Neural cell (in vitro differentiated cells): Measurements from ENCODE around the gene QARS1.

ENCODE experiments used
- CTCF ChIP-seq: fragments of 450-650 bp; IDR thresholded peaks from 2 replicates; pipeline ENCODE4 v1.5.1; 2014; ENCODE audit warnings: antibody characterized with exemption, mild to moderate bottlenecking, moderate library complexity; ENCODE audit not compliant: poor library complexity, severe bottlenecking
- EP300 ChIP-seq: fragments of 450-650 bp; conservative IDR thresholded peaks from 2 replicates; pipeline ENCODE4 v1.6.1; 2014; ENCODE audit warnings: antibody characterized with exemption, mild to moderate bottlenecking, moderate library complexity; ENCODE audit not compliant: poor library complexity, severe bottlenecking
- EZH2 ChIP-seq: fragments of 200-600, 300-800 bp; shearing (Covaris generic), sonication (generic); IDR thresholded peaks from 2 replicates; pipeline ENCODE4 v1.6.1; 2014; ENCODE audit warnings: antibody characterized with exemption, low read length, borderline replicate concordance, mild to moderate bottlenecking; ENCODE audit not compliant: insufficient read depth, poor library complexity, severe bottlenecking
- MXI1 ChIP-seq: fragments of 450-650 bp; conservative IDR thresholded peaks from 2 replicates; pipeline ENCODE4 v1.6.1; 2014; ENCODE audit warnings: antibody characterized with exemption, mild to moderate bottlenecking; ENCODE audit not compliant: poor library complexity, severe bottlenecking
- POLR2AphosphoS5 ChIP-seq: IDR thresholded peaks from 2 replicates; pipeline ENCODE4 v1.6.1; 2012
- RAD21 ChIP-seq: fragments of 450-650 bp; conservative IDR thresholded peaks from 2 replicates; pipeline ENCODE4 v1.6.1; 2014; ENCODE audit warnings: antibody characterized with exemption, mild to moderate bottlenecking, moderate library complexity
- SMC3 ChIP-seq: fragments of 450-650 bp; conservative IDR thresholded peaks from 2 replicates; pipeline ENCODE4 v1.6.1; 2014; ENCODE audit warnings: antibody characterized with exemption, mild to moderate bottlenecking, moderate library complexity; ENCODE audit not compliant: poor library complexity
- TAF1 ChIP-seq: IDR thresholded peaks from 2 replicates; pipeline ENCODE4 v1.6.1; 2012; ENCODE audit warnings: low read depth

- TF ChIP-seq CTCF, result no peak
- TF ChIP-seq RAD21, result no peak
- no peak for TF ChIP-seq EZH2
- TF ChIP-seq POLR2AphosphoS5, result no peak
- TF ChIP-seq EP300, result no peak
- TF ChIP-seq SMC3, result no peak
- TF ChIP-seq MXI1, result no peak
- TF ChIP-seq TAF1, result no peak
Measured at GRCh38 chr3:49057268-49057667, 47.3 kb downstream of the QARS1 start.
